ENCODE measurements around the gene CNTFR. TPM values are rescaled to one million over a fixed set of nuclear protein-coding genes. Genes with fewer than 3 reads are reported as not detected.

The CNTFR gene
- total RNA-seq, 2 donors from 2014 or later: 2.7 to 13.3 TPM

DNA sequence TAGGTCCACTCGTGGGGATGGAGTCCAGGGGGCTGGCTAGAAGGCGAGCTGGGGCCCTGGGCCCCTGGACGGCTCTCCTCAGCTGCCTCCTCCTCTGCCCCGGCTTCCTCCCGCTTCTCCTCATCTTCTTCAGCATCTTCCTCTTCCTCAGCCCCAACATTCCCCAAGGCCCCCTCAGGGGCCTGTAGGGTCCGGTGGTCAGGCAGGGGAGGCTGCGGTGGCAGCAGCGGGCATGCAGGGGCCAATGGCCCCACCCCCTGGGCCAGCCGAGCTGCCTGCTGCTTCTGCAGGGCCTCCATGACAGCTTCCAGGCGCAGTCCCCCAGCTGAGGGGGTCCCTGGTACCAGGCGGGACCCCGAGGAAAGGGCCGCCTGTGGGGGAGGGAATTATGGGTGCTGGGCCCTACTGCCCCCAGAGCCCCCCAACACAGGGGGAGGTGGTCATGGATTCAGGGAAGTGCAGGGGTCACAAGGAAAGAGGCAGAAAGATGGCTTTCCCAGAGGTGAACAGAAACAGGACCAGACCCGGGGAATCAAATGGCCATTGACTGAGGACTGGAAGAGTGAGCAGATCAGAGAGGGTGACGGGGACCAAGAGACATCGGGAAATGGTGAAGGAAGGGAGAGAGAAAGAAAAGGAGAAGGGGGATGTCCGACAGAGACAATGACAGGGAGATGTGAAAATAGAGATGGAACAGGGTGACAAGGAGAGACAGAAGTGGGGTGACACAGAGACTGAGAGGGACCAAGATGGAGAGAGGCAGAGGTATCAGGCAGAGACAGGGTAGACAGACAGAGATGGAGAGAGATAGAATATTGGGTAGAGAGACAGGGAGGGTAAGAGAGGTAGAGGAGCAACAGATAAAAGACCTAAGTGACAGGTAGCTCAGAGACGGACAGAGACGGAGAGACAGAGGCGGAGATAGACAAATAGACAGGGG, 38.5 kb upstream of the CNTFR start:
- Histone ChIP-seq H3K4me3 (peak overlapping the region in 1 of 2 donors; percentile 36), H3K9me3 (no peaks in the 10 kb centered on the region)

DNA sequence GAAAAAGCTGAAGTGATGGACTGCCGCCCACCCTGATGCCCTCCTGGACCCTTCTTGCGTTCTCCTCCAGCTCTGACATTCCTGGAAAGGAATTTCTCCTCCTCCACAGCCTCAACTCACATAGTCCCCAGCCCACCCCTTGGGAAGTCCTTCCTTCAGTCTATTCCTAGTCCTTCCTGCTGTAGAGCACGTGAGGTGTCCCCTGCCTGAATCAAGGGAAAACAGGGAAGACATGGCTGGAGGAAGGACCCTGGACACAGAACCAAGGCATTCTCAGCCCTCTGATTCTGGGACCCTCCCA, 35.6 kb upstream of the CNTFR start:
- no peak for DNase-seq (ENCODE audit: low spot score)
- intact Hi-C loops (cut with DNase I): no loop called here
- Histone ChIP-seq H3K27ac (no peak overlapping the region), H3K4me1 (replicated peaks) (no peaks in the 10 kb centered on the region), H3K27me3 (replicated peaks; ENCODE audit: insufficient read depth) (peaks cover 14% of the 10 kb centered on the region), H3K4me3 (no peak overlapping the region), H3K36me3 (no peaks in the 10 kb centered on the region), H3K9me3 (no peaks in the 10 kb centered on the region)
- no peak for TF ChIP-seq CTCF (IDR thresholded peaks at IDR 0.05)
- no peak for TF ChIP-seq POLR2AphosphoS5 (IDR thresholded peaks at IDR 0.05)
- no peak for TF ChIP-seq POLR2A (IDR thresholded peaks at IDR 0.05)
- 82% methylated on average over 3 of the region's 3 CpGs for WGBS

More for the DNA sequence above, 38.5 kb upstream of the CNTFR start:
- WGBS: 33% methylated on average over 19 of the region's 20 CpGs
- DNase-seq (ENCODE audit: low spot score): no peak
- TF ChIP-seq CTCF (IDR thresholded peaks at IDR 0.05) (no peak), POLR2AphosphoS5 (IDR thresholded peaks at IDR 0.05) (no peak), POLR2A (IDR thresholded peaks at IDR 0.05) (no peak)
- H3K27me3 ChIP-seq (replicated peaks; ENCODE audit: insufficient read depth): peaks cover 14% of the 10 kb centered on the region
- intact Hi-C loops (cut with DNase I): no loop called here
- H3K36me3 ChIP-seq: no peaks in the 10 kb centered on the region
- H3K4me1 ChIP-seq (replicated peaks): no peaks in the 10 kb centered on the region
- no peak overlapping the region for H3K27ac ChIP-seq

GRCh38 chr9:34624475-34625185, 35.1 kb upstream of the CNTFR start:
- 23% methylated on average over 39 of the region's 39 CpGs for WGBS
- Histone ChIP-seq H3K27ac (no peak overlapping the region), H3K27me3 (replicated peaks; ENCODE audit: insufficient read depth) (peaks cover 14% of the 10 kb centered on the region), H3K36me3 (no peaks in the 10 kb centered on the region), H3K4me1 (replicated peaks) (peaks cover 2% of the 10 kb centered on the region), H3K9me3 (no peaks in the 10 kb centered on the region), H3K4me3 (no peak overlapping the region)
- intact Hi-C loops (cut with DNase I): loop anchor here (5.0 kb wide), 1 partner anchor 78 kb away; no protein-coding TSS in a partner anchor
- TF ChIP-seq POLR2AphosphoS5 (IDR thresholded peaks at IDR 0.05) (no peak), CTCF (IDR thresholded peaks at IDR 0.05) (no peak), POLR2A (IDR thresholded peaks at IDR 0.05) (no peak)
- DNase-seq (ENCODE audit: low spot score): no peak

DNA sequence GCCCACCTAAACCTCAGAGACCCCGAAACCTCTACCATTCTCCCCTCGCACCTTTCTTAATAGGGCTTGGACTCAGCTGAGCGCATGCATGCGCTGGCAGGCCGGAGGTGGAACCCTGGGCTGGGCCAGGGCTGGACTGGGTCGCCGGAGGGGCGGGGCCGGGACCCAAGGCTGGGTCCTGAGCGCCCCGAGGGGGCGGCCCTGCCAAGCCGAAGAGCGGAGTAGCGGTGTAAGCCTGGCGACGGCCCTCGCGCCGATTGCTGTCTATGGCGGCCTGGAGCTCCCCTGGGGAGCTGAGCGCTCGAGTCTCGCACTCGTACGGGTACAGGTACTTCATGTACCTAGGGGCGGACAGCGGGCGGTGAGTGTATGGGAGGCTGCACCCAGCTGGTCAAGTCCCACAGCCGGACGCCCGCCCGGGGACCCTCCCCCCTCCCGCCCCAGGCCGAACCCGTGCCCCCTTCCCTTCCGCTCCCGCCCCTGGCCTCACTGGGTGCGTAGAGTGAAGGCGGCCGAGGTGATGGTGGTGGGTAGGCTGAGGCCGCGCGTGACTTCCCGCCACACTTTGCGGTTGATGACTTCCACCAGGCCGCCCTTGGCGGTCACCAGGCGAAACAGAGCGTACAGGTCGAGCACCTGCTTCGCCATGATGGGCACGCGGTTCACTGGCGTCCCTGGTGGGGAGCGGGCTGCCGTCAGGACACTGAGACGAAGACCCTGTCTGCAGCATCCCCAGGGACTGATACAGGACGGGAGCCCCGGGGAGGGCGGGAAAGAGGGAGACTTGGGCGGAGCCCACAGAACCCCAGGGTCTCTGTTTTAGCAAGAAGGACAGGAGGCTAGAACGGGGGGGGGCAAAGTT, 34.1 kb upstream of the CNTFR start:
- H3K36me3 ChIP-seq: no peaks in the 10 kb centered on the region
- H3K4me3 ChIP-seq: no peak overlapping the region
- H3K9me3 ChIP-seq: no peaks in the 10 kb centered on the region
- 13% methylated on average over 55 of the region's 63 CpGs for WGBS
- peaks cover 7% of the 10 kb centered on the region for H3K4me1 ChIP-seq (replicated peaks)
- H3K27ac ChIP-seq: no peak overlapping the region
- DNase-seq (ENCODE audit: low spot score): no peak
- no peak for TF ChIP-seq POLR2AphosphoS5 (IDR thresholded peaks at IDR 0.05)
- TF ChIP-seq POLR2A (IDR thresholded peaks at IDR 0.05): no peak
- TF ChIP-seq CTCF (IDR thresholded peaks at IDR 0.05): no peak
- peaks cover 14% of the 10 kb centered on the region for H3K27me3 ChIP-seq (replicated peaks; ENCODE audit: insufficient read depth)
- intact Hi-C loops (cut with DNase I): loop anchor here (5.0 kb wide), 1 partner anchor 79 kb away; no protein-coding TSS in a partner anchor
